Thoracic aorta (tissue), 2 donors: Measurements from ENCODE around the gene YIPF1. TPM values are rescaled to one million over a fixed set of nuclear protein-coding genes. Genes with fewer than 3 reads are reported as not detected.

Source experiments
- ATAC-seq: fragments of 150-250 bp; one replicate; pipeline ENCODE4 v1.8.0; 2017; ENCODE audit warnings: low read depth; ENCODE audit not compliant: insufficient number of reproducible peaks, low FRiP score
- DNase-seq: peaks from one replicate; pipeline ENCODE4 v3.0.0-alpha.2; 2020; ENCODE audit warnings: low spot score
- H3K27ac ChIP-seq, 2 donors: fragments of 200-600 bp; sonication (generic); 1 replicate in 1 of 2; 2 replicates in 1 of 2; pipeline ENCODE4 v1.5.1; 2016; ENCODE audit warnings: mild to moderate bottlenecking in 2 of 2, moderate library complexity in 2 of 2
- H3K27me3 ChIP-seq: fragments of 200-600 bp; sonication (generic); replicated peaks from 2 replicates; pipeline ENCODE4 v1.6.0; 2016; ENCODE audit warnings: mild to moderate bottlenecking; ENCODE audit not compliant: insufficient read depth
- H3K36me3 ChIP-seq: fragments of 200-600 bp; sonication (generic); one replicate; pipeline ENCODE4 v1.5.1; 2016
- H3K4me1 ChIP-seq, 2 donors: fragments of 200-600 bp; sonication (generic); 1 replicate in 1 of 2; 2 replicates in 1 of 2; pipeline versions ENCODE4 v1.5.1 to v1.6.0; 2016; ENCODE audit warnings: low read depth in 2 of 2, mild to moderate bottlenecking in 1 of 2; ENCODE audit not compliant: control insufficient read depth in 1 of 2
- H3K4me3 ChIP-seq: fragments of 200-600 bp; sonication (generic); 2 replicates; pipeline ENCODE4 v1.5.1; 2016; ENCODE audit warnings: mild to moderate bottlenecking
- H3K9me3 ChIP-seq: fragments of 200-600 bp; sonication (generic); 2 replicates; pipeline ENCODE4 v1.5.1; 2016
- CTCF ChIP-seq: fragments of 200-600 bp; sonication (generic); IDR thresholded peaks from one replicate; pipeline ENCODE4 v1.5.1; 2019; ENCODE audit warnings: antibody characterized with exemption
- total RNA-seq, 2 donors: library from RNA; depleted of rRNA; stranded (reverse); fragments of >200 nt; gene quantifications; one replicate each; pipeline versions ENCODE4 v1.1.0 to v1.2.3, GENCODE V29; 2016

Gene YIPF1
- total RNA-seq, 2 donors from 2014 or later: 18.8 to 20.7 TPM

- peak; percentile 50 for TF ChIP-seq CTCF
- DNase-seq (no peak), ATAC-seq (no peak)
- Histone ChIP-seq H3K9me3 (no peaks in the 10 kb centered on the region), H3K36me3 (peaks cover 41% of the 10 kb centered on the region), H3K4me3 (no peak overlapping the region), H3K4me1 (no peaks in the 10 kb centered on the region), H3K27me3 (no peaks in the 10 kb centered on the region), H3K27ac (no peak overlapping the region)
Measured at GRCh38 chr1:53860967-53861411, 28.6 kb downstream of the YIPF1 start.

DNA sequence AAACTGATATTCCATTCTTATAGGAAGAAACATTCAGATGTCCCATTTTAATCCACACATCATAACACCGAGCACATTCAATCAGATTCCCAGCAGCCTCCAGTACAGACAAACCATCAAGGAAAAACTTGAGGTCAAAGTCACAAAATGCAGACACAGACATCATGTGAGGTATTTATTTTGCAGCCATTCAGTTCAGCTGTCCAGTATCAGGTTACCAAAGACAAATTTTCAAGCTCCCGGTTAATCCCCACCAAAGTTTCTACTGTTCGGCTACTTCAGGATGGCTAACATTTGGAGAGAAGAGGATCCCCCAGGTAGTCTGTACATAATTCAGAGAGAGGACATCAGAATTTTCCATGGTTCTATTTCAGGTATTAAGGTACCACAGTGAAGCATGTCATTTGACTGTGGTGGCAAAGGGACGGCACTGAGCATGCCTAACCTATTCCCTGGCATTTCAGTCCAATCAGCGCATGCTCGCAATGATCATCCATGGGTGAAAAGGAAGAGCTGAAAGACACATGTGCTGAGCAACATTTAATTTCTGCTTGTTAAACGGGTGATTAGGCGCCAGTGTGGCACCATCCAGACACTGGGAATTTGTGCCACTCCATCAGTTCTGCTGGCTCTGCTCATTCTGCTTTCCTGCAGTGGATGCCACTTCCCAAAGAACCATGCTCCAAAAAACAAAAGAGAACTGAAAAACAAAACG is 37.9 kb downstream of the YIPF1 start:
- Histone ChIP-seq H3K27ac (no peak overlapping the region), H3K4me1 (no peaks in the 10 kb centered on the region), H3K27me3 (no peaks in the 10 kb centered on the region), H3K9me3 (no peaks in the 10 kb centered on the region), H3K36me3 (peaks cover 26% of the 10 kb centered on the region), H3K4me3 (no peak overlapping the region)
- no peak for TF ChIP-seq CTCF
- DNase-seq: no peak
- ATAC-seq: no peak

DNA sequence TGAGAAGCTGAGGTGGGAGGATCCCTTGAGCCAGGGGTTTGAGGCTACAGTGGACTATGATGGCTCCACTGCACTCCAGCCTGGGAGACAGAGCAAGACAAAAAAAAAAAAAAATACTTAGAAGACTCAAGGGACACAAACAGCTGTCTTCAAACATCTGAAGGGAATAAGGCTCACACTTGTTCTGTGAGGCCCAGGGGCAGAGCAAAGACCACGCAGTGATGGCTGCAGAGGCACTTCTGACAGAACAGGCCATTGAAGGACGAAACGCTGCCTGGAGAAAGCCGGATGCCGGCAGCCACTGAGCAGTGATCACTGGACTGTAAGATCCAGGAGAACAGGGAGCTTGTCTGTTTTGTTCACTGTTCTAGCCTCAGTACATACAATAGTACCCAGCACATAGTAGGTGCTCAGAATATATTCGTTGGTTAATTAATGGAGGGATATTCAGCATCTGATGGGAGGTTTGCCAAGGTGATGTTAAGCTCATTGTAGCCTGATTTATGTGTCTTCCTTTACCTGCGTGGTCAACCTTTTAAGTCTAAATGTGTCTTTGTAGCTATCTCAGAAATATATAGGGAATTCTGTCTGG is 39.4 kb downstream of the YIPF1 start:
- H3K4me1 ChIP-seq: no peaks in the 10 kb centered on the region
- no peak overlapping the region for H3K27ac ChIP-seq
- no peaks in the 10 kb centered on the region for H3K9me3 ChIP-seq
- H3K4me3 ChIP-seq: no peak overlapping the region
- ATAC-seq (no peak), DNase-seq (no peak)
- H3K27me3 ChIP-seq: no peaks in the 10 kb centered on the region
- TF ChIP-seq CTCF: no peak
- peaks cover 12% of the 10 kb centered on the region for H3K36me3 ChIP-seq

DNA sequence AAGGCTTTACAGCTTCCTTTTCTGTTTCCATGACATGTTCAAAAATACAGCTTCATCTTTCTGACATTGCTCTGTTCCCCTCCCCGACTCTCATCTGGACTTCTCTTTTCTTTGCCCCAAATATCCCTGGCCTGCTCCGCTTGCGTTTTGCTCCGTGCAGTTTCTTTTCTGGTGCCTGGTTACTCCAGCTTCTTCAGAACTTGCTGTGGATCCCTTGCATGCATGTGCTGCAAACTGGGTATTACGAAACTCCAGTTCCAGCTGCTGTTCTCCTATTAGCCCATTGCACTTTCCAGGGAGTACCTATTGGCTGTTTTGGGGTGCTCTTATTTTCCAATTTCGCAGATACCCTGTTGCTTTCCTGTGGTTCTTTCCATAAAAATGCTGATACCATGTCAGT is 41.6 kb downstream of the YIPF1 start:
- no peak overlapping the region for H3K27ac ChIP-seq
- no peaks in the 10 kb centered on the region for H3K27me3 ChIP-seq
- H3K4me3 ChIP-seq: no peak overlapping the region
- no peak for ATAC-seq
- H3K36me3 ChIP-seq: peaks cover 5% of the 10 kb centered on the region
- no peaks in the 10 kb centered on the region for H3K4me1 ChIP-seq
- TF ChIP-seq CTCF: no peak
- H3K9me3 ChIP-seq: no peaks in the 10 kb centered on the region
- no peak for DNase-seq

DNA sequence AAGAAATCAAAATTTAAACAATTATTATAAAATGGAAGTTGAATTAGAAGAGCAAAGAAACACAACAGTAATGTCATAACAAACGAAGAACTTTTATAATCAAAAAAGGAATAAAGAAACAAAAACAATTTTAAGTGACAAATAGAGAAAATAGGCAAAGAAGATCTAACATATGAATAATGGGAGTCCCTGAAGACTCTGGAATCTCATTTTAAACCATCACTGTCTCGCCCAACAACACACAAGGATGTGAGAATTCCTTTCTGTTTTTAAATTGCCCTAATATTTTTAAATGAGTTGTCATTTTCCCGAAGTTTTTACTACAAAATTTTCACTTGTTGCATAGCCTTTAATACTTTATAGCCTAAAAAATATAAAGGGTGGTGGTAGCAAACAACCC is 47.2 kb downstream of the YIPF1 start:
- Histone ChIP-seq H3K27ac (no peak overlapping the region), H3K9me3 (no peaks in the 10 kb centered on the region), H3K4me3 (no peak overlapping the region), H3K36me3 (no peaks in the 10 kb centered on the region), H3K4me1 (peaks cover under 1 to 2% of the 10 kb centered on the region in 2 donors), H3K27me3 (no peaks in the 10 kb centered on the region)
- no peak for DNase-seq
- no peak for ATAC-seq
- TF ChIP-seq CTCF: no peak
